IPS DF 6.9 (cell line): ENCODE results near the gene MAGI2.

Experiments
- DNase-seq: peaks from one replicate; pipeline ENCODE4 v3.0.0-alpha.2; 2013; ENCODE audit warnings: low read depth, low spot score
- H3K27ac ChIP-seq: one replicate; pipeline ENCODE4 v1.5.1; 2013; ENCODE audit warnings: low read length, control low read depth
- H3K27me3 ChIP-seq: 2 replicates; pipeline ENCODE4 v1.6.1; 2013; ENCODE audit warnings: mild to moderate bottlenecking, low read length; ENCODE audit not compliant: control insufficient read depth, insufficient read depth
- H3K36me3 ChIP-seq: 2 replicates; pipeline ENCODE4 v1.6.1; 2013; ENCODE audit warnings: low read length; ENCODE audit not compliant: control insufficient read depth, insufficient read depth
- H3K4me1 ChIP-seq: 2 replicates; pipeline ENCODE4 v1.6.1; 2013; ENCODE audit warnings: low read length; ENCODE audit not compliant: control insufficient read depth, insufficient read depth
- H3K4me3 ChIP-seq: 2 replicates; pipeline ENCODE4 v1.5.1; 2013; ENCODE audit warnings: mild to moderate bottlenecking, low read length
- H3K9me3 ChIP-seq: 2 replicates; pipeline ENCODE4 v1.6.1; 2013; ENCODE audit warnings: low read length, inconsistent platforms; ENCODE audit not compliant: control insufficient read depth, insufficient read depth
- WGBS: extraction: QIAGEN DNeasy Blood & Tissue Kit; methylation state at CpG from one replicate; pipeline ENCODE4 v1.1.7; 2013; ENCODE audit warnings: mixed read lengths, missing lambda C conversion rate; ENCODE audit not compliant: insufficient read length, insufficient coverage; 5-methylcytosine and 5-hydroxymethylcytosine counted together

The MAGI2 gene

DNA sequence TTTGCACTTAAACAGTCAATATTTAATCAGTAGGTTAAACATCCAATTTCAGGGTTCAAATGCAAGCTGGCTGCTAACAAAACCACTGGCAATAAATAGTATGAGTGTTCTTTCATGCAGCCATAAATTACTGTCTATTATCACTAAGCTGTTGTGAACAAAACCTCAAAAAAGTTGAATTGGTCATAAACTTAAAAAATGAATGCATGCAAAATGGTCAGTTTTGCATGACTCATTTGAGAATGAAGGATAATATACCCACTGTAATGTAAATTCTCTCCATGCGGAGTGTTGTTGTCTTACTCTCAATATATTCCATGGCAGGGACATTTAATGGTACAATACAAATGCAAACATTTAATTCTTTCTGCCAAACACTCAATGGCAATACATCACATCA lies 226.4 kb downstream of the MAGI2 start:
- WGBS, result no CpG with 5 or more reads among the region's 1 CpG
- Histone ChIP-seq H3K9me3 (no peaks in the 10 kb centered on the region), H3K4me3 (no peak overlapping the region), H3K4me1 (no peaks in the 10 kb centered on the region), H3K27me3 (no peaks in the 10 kb centered on the region), H3K27ac (no peak overlapping the region), H3K36me3 (no peaks in the 10 kb centered on the region)
- no peak for DNase-seq

DNA sequence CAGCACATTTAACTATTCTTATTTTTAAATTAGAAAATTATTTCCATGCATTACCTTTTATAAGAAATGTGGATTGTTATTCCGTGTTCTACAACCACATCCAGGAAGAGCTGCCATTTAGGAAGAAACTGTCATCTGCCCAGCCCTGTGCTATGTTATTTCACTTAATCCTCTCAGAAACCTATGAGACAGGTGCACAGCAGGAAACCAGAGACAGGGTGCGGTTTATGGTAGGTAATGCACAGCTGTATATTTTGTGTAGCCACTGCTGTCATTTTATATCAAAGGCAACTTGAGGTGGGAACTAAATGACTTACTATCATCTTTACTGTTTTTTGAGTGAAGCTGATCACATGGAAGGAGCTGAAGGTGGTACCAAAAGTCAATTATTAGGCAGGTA lies 232.3 kb downstream of the MAGI2 start:
- DNase-seq, result no peak
- Histone ChIP-seq H3K9me3 (no peaks in the 10 kb centered on the region), H3K4me3 (no peak overlapping the region), H3K27ac (no peak overlapping the region), H3K4me1 (no peaks in the 10 kb centered on the region), H3K36me3 (no peaks in the 10 kb centered on the region), H3K27me3 (no peaks in the 10 kb centered on the region)
- no CpG with 5 or more reads among the region's 2 CpGs for WGBS

DNA sequence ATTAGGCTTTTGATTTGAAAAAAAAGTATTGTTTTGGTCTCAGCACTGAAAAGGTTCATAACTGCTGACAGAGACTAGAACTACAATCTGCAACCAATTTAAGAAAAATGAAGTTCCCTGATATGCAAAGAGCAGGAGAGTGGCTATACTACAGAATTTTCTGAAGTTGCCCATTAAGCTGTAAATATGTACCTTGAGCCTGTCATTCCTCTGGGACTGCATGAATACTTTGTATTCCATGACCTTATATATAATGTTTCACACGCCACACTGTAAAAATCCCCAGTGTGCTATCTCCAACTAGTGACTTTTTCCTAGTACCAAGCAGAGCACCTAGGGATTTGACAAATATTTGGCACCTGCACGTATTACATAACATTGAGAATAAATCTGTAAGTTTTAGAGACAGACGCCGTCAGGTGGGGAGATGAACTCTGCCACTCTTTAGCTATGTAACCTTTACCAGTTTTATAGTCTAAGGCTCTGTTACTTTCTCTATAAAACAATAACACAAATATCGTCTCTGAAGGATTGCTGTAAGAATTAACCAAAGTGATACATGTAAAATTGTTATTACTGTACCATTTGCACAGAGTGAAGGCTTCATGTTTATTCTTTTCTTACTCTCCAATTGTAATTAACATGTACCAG lies 235.4 kb downstream of the MAGI2 start:
- no peak overlapping the region for H3K27ac ChIP-seq
- H3K27me3 ChIP-seq, result no peaks in the 10 kb centered on the region
- H3K36me3 ChIP-seq, result no peaks in the 10 kb centered on the region
- no peak overlapping the region for H3K4me3 ChIP-seq
- no peaks in the 10 kb centered on the region for H3K9me3 ChIP-seq
- no CpG with 5 or more reads among the region's 5 CpGs for WGBS
- DNase-seq, result no peak
- no peaks in the 10 kb centered on the region for H3K4me1 ChIP-seq

DNA sequence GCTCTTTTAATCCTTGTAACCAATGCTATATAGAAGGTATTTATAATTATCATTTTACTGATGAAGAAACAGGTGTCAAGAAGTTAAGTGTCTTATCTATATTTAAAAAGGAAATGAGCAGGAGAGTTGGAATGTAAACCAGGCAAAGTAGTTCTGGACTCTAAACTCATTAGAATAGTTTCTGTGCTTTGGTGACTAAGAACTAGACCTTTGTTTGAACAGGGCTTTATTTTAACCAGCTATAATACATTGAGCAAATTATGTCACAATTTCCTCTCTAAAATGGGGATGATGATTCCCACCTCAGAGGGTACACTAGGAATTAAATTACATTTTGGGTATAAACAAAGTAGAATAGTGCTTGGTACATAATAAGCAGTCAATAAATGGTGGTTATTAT lies 236.0 kb downstream of the MAGI2 start:
- Histone ChIP-seq H3K27me3 (no peaks in the 10 kb centered on the region), H3K9me3 (no peaks in the 10 kb centered on the region), H3K36me3 (no peaks in the 10 kb centered on the region), H3K4me1 (no peaks in the 10 kb centered on the region), H3K27ac (no peak overlapping the region), H3K4me3 (no peak overlapping the region)
- DNase-seq, result no peak

DNA sequence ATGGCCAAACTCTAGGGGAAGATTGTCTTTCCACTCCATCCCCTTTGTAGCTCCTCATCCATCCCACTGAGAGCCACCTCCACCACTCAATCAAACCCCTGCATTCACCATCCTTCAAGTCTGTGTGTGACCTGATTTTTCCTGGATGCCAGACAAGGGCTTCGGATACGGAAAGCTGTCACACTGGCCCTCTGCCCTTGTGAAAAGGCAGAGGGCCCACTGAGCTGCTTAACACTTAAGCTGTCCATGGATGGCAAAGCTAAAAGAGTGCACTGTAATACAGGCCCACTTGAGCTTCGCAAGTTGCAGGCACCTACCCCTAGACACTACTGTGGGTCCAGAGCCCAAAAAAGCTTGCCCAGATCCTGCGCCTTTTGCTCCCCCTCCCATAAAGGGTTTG lies 237.2 kb downstream of the MAGI2 start:
- Histone ChIP-seq H3K27me3 (no peaks in the 10 kb centered on the region), H3K9me3 (no peaks in the 10 kb centered on the region), H3K27ac (no peak overlapping the region), H3K4me3 (no peak overlapping the region), H3K36me3 (no peaks in the 10 kb centered on the region), H3K4me1 (no peaks in the 10 kb centered on the region)
- no CpG with 5 or more reads among the region's 4 CpGs for WGBS
- no peak for DNase-seq

DNA sequence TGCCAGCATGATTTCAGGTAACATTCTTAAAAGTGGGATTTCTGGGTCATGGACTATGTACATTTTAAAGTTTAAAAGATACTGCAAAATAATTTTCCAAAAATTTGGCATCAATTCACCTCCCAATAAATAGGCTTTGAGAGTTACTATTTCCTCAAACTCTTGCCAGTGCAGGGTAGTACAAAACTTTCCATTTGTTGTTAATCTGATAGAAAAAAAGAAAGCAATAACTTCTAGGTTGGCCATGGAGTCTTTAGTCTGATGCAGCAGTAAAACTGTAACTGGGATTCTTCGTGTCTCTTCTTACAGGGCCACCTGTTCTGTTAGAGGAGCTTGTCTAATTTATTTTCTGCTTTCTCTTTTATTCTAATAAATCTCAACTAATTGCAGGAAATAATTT lies 241.1 kb downstream of the MAGI2 start:
- Histone ChIP-seq H3K4me1 (no peaks in the 10 kb centered on the region), H3K36me3 (no peaks in the 10 kb centered on the region), H3K9me3 (no peaks in the 10 kb centered on the region), H3K4me3 (no peak overlapping the region), H3K27me3 (no peaks in the 10 kb centered on the region), H3K27ac (no peak overlapping the region)
- WGBS, result no CpG with 5 or more reads among the region's 1 CpG
- DNase-seq, result no peak

DNA sequence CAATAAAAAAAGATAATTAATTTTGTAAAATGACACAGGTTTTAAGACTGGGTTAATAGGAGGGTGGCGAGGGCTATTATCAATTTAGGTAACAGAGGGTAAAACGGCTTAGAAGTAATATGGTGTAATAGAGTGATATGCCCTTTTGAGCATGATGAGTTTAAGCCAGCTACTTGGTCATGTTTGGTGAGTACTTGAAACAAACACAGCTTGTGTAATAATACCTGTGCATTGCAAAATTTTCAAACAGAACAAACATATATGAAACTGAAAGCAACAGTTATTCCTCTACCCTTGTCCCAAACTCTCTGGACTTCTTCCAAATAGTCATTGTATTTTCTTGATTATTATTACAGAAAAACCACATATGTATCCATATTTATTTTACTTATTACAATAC lies 241.7 kb downstream of the MAGI2 start:
- WGBS, result 100% methylated on average over 1 of the region's 2 CpGs
- no peaks in the 10 kb centered on the region for H3K4me1 ChIP-seq
- H3K27me3 ChIP-seq, result no peaks in the 10 kb centered on the region
- no peak overlapping the region for H3K27ac ChIP-seq
- no peak for DNase-seq
- H3K4me3 ChIP-seq, result no peak overlapping the region
- no peaks in the 10 kb centered on the region for H3K36me3 ChIP-seq
- no peaks in the 10 kb centered on the region for H3K9me3 ChIP-seq

DNA sequence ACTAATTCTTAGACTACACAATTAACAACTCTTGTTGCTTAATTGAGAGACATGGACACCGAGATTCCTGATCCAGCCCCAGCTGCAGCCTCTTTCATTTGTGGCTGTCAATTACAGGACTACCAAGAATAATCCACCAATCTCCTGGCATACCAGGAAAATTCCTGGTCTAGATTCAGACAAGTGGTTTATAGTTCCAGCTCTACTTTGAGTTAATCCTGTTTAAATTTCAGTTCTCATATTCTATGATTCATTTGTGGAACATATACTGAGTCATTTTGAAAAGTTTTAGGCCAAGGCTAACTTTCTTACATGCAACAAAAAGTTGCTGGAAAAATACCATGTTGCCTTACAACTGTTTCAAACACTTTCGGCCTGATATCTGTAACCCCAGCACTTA lies 253.5 kb downstream of the MAGI2 start:
- no peaks in the 10 kb centered on the region for H3K4me1 ChIP-seq
- no CpG with 5 or more reads among the region's 2 CpGs for WGBS
- DNase-seq, result no peak
- H3K9me3 ChIP-seq, result no peaks in the 10 kb centered on the region
- no peaks in the 10 kb centered on the region for H3K36me3 ChIP-seq
- no peak overlapping the region for H3K27ac ChIP-seq
- no peaks in the 10 kb centered on the region for H3K27me3 ChIP-seq
- no peak overlapping the region for H3K4me3 ChIP-seq

DNA sequence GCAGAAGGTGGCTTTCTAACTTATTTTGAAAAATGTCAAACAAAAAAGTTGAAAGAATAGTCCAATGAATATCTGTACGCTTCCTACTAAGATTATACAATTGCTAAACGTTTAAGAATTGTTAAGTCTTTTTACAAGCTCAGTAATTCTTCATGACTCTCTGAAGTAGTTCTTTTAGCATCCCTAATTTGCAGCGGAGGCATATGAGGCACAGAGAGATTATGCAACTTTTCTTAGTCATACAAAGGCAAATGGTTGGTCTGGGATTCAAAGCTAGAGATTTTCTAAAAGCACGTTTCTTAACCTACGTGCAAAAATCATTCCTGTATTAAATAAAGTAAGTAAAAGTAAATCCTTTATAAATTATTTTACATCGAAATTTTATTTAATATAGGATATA lies 254.2 kb downstream of the MAGI2 start:
- no CpG with 5 or more reads among the region's 6 CpGs for WGBS

DNA sequence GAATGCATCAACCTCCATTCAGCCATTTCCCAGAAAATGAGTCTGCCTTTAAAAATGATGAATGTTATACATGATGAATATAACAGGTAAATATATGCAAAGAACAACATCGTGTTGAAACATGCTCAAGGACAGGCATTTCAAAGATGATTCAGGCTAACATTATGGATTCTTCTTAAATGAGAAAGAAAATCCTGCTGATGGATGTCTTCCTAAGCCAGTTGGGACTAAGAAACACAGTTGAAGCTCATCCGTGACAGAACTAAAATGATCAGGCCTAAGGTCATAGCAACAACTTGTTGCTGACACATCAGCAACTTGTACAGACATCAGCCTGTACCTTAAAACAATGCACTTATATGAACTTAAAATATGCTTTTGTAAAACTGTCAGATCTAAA lies 267.9 kb downstream of the MAGI2 start:
- Histone ChIP-seq H3K27me3 (no peaks in the 10 kb centered on the region), H3K4me3 (no peak overlapping the region), H3K27ac (no peak overlapping the region), H3K9me3 (no peaks in the 10 kb centered on the region; the same call in 1 of the 2 replicates), H3K4me1 (no peaks in the 10 kb centered on the region), H3K36me3 (no peaks in the 10 kb centered on the region)
- no CpG with 5 or more reads among the region's 2 CpGs for WGBS
- DNase-seq, result no peak

More for the DNA sequence above, 254.2 kb downstream of the MAGI2 start:
- no peaks in the 10 kb centered on the region for H3K27me3 ChIP-seq
- H3K9me3 ChIP-seq, result no peaks in the 10 kb centered on the region
- DNase-seq, result no peak
- no peak overlapping the region for H3K27ac ChIP-seq
- H3K4me1 ChIP-seq, result no peaks in the 10 kb centered on the region
- no peak overlapping the region for H3K4me3 ChIP-seq
- H3K36me3 ChIP-seq, result no peaks in the 10 kb centered on the region

DNA sequence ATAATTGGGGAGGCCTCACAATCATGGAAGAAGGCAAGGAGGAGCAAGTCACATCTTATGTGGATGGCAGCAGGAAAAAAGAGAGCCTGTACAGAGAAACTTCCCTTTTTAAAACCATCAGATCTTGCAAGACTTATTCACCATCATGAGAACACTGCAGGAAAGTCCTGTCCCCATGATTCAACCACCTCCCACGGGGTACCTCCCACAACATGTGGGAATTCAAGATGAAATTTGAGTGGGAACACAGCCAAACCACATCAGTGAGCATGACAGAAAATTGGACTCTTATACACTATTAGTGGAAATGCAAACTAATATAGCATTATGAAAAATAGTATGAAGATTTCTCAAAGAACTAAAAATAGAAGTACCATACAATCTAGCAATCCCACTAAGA lies 271.2 kb downstream of the MAGI2 start:
- Histone ChIP-seq H3K27ac (no peak overlapping the region), H3K4me3 (no peak overlapping the region), H3K27me3 (no peaks in the 10 kb centered on the region), H3K4me1 (no peaks in the 10 kb centered on the region), H3K36me3 (no peaks in the 10 kb centered on the region), H3K9me3 (no peaks in the 10 kb centered on the region; the same call in 1 of the 2 replicates)
- no peak for DNase-seq
- no CpG with 5 or more reads among the region's 1 CpG for WGBS
